Fibroblast of mammary gland (primary cell): ENCODE data around the gene LCE1B.

Experiments used
- DNase-seq: peaks from one replicate; pipeline ENCODE4 v3.0.0-alpha.2; 2010; ENCODE audit warnings: low read depth
- H3K4me3 ChIP-seq: 2 replicates; pipeline ENCODE4 v1.5.1; 2011; ENCODE audit warnings: low read depth, mild to moderate bottlenecking, low read length, moderate library complexity; ENCODE audit not compliant: control insufficient read depth
- CTCF ChIP-seq: conservative IDR thresholded peaks from 2 replicates; pipeline ENCODE4 v1.5.1; 2011; ENCODE audit warnings: low read depth, low read length, inconsistent platforms; ENCODE audit not compliant: control insufficient read depth, insufficient read depth

The LCE1B gene

GRCh38 chr1:152858062-152858461, 46.3 kb downstream of the LCE1B start:
- no peak overlapping the region for H3K4me3 ChIP-seq
- TF ChIP-seq CTCF: no peak
- no peak for DNase-seq

- no peak for DNase-seq
- no peak for TF ChIP-seq CTCF
- no peak within 1 kb of the TSS for H3K4me3 ChIP-seq
These were observed 47.9 kb downstream of the LCE1B start, which contains the start of gene LCE7A for GRCh38 chr1:152859696-152860095. Gene LCE7A (plus strand): TSS chr1:152859996. CDS start chr1:152860698, 702 bp downstream.

GRCh38 chr1:152860129-152860528, 48.4 kb downstream of the LCE1B start:
- H3K4me3 ChIP-seq: no peak overlapping the region
- no peak for TF ChIP-seq CTCF
- no peak for DNase-seq

- H3K4me3 ChIP-seq: no peak overlapping the region
- no peak for DNase-seq
- TF ChIP-seq CTCF: no peak
These were observed 49.6 kb downstream of the LCE1B start for GRCh38 chr1:152861374-152861773.
